Mesenchymal stem cell (in vitro differentiated cells and primary cell): Measurements from ENCODE around the gene UTP3.
"Not testable (repeated sequence)": the region's sequence is repeated elsewhere in the genome, so short reads cannot be mapped to it uniquely, and the experiment has no call there.

Experiments
- DNase-seq: peaks from one replicate; pipeline ENCODE4 v3.0.0-alpha.2; 2013
- H2AFZ ChIP-seq: one replicate; pipeline ENCODE4 v1.6.1; 2013; ENCODE audit warnings: low read depth, mild to moderate bottlenecking, control low read depth, inconsistent platforms, low read length, moderate library complexity
- H2AK5ac ChIP-seq: 2 replicates; pipeline ENCODE4 v1.6.1; 2013; ENCODE audit warnings: low read length, moderate library complexity, mild to moderate bottlenecking, inconsistent platforms; ENCODE audit not compliant: severe bottlenecking
- H2BK120ac ChIP-seq: one replicate; pipeline ENCODE4 v1.6.1; 2013; ENCODE audit warnings: low read depth, mild to moderate bottlenecking, inconsistent platforms, low read length, moderate library complexity
- H2BK12ac ChIP-seq, 2 experiments: one replicate each; pipeline ENCODE4 v1.6.1; 2013; ENCODE audit warnings: inconsistent platforms in 2 of 2, low read length in 2 of 2, mild to moderate bottlenecking in 2 of 2, moderate library complexity in 2 of 2, control low read depth in 1 of 2
- H2BK15ac ChIP-seq: one replicate; pipeline ENCODE4 v1.6.1; 2013; ENCODE audit warnings: mild to moderate bottlenecking, low read depth, inconsistent platforms; ENCODE audit not compliant: poor library complexity, severe bottlenecking
- H2BK5ac ChIP-seq: 2 replicates; pipeline ENCODE4 v1.6.1; 2013; ENCODE audit warnings: low read depth, mild to moderate bottlenecking, low read length, control low read depth, inconsistent platforms; ENCODE audit not compliant: poor library complexity, severe bottlenecking
- H3K14ac ChIP-seq, 2 experiments: one replicate each; pipeline ENCODE4 v1.6.1; 2013; ENCODE audit warnings: inconsistent platforms in 2 of 2, low read length in 2 of 2, control low read depth in 1 of 2, mild to moderate bottlenecking in 1 of 2, moderate library complexity in 1 of 2
- H3K18ac ChIP-seq, 2 experiments: one replicate each; pipeline ENCODE4 v1.6.1; 2013; ENCODE audit warnings: inconsistent platforms in 2 of 2, low read length in 2 of 2, control low read depth in 1 of 2, low read depth in 1 of 2, mild to moderate bottlenecking in 1 of 2
- H3K23ac ChIP-seq, 2 experiments: one replicate each; pipeline ENCODE4 v1.6.1; 2013; ENCODE audit warnings: inconsistent platforms in 2 of 2, low read length in 2 of 2, mild to moderate bottlenecking in 2 of 2, moderate library complexity in 2 of 2, control low read depth in 1 of 2
- H3K27ac ChIP-seq: 2 replicates; pipeline ENCODE4 v1.5.1; 2013; ENCODE audit warnings: mild to moderate bottlenecking, moderate library complexity, low read length, control low read depth, inconsistent platforms; ENCODE audit not compliant: poor library complexity, severe bottlenecking
- H3K27me3 ChIP-seq, 2 experiments: 2 replicates each; pipeline versions ENCODE4 v1.6.1 to v1.7.0; 2013; ENCODE audit warnings: low read length in 2 of 2, mild to moderate bottlenecking in 2 of 2, moderate library complexity in 2 of 2, control low read depth in 1 of 2, inconsistent platforms in 1 of 2; ENCODE audit not compliant: control insufficient read depth in 1 of 2, insufficient read depth in 1 of 2
- H3K36me3 ChIP-seq, 2 experiments: 2 replicates each; pipeline versions ENCODE4 v1.6.1 to v1.7.0; 2013; ENCODE audit warnings: low read length in 2 of 2, control low read depth in 1 of 2, inconsistent platforms in 1 of 2, low read depth in 1 of 2, mild to moderate bottlenecking in 1 of 2; ENCODE audit not compliant: insufficient read depth in 2 of 2, control insufficient read depth in 1 of 2
- H3K4ac ChIP-seq, 2 experiments: one replicate each; pipeline ENCODE4 v1.6.1; 2013; ENCODE audit warnings: inconsistent platforms in 2 of 2, low read length in 2 of 2, mild to moderate bottlenecking in 2 of 2, moderate library complexity in 2 of 2, control low read depth in 1 of 2, low read depth in 1 of 2
- H3K4me1 ChIP-seq: 2 replicates; pipeline ENCODE4 v1.6.1; 2013; ENCODE audit warnings: low read depth, low read length, control low read depth; ENCODE audit not compliant: control insufficient read depth, insufficient read depth
- H3K4me2 ChIP-seq: 2 replicates; pipeline ENCODE4 v1.6.1; 2013; ENCODE audit warnings: low read length, mild to moderate bottlenecking, inconsistent platforms; ENCODE audit not compliant: poor library complexity, severe bottlenecking
- H3K4me3 ChIP-seq, 2 experiments: 2 replicates each; pipeline versions ENCODE4 v1.5.1 to v1.7.0; 2013; ENCODE audit warnings: low read length in 2 of 2, mild to moderate bottlenecking in 2 of 2, control low read depth in 1 of 2, low read depth in 1 of 2; ENCODE audit not compliant: insufficient read depth in 1 of 2
- H3K79me1 ChIP-seq: replicated peaks from 2 replicates; pipeline ENCODE4 v1.6.1; 2013; ENCODE audit warnings: mild to moderate bottlenecking, control low read depth, low read length, inconsistent platforms; ENCODE audit not compliant: poor library complexity, severe bottlenecking
- H3K9ac ChIP-seq: 2 replicates; pipeline ENCODE4 v1.7.0; 2013; ENCODE audit warnings: mild to moderate bottlenecking, low read length, moderate library complexity
- H3K9me3 ChIP-seq: 2 replicates; pipeline ENCODE4 v1.7.0; 2013; ENCODE audit warnings: mild to moderate bottlenecking, low read length; ENCODE audit not compliant: control insufficient read depth
- H4K8ac ChIP-seq: one replicate; pipeline ENCODE4 v1.6.1; 2013; ENCODE audit warnings: inconsistent platforms, mild to moderate bottlenecking, low read length, moderate library complexity
- H4K91ac ChIP-seq: one replicate; pipeline ENCODE4 v1.6.1; 2013; ENCODE audit warnings: mild to moderate bottlenecking, low read length, inconsistent platforms
- WGBS: methylation state at CpG from one replicate; pipeline ENCODE4 v1.1.7; 2013; ENCODE audit warnings: mixed read lengths; 5-methylcytosine and 5-hydroxymethylcytosine counted together

The UTP3 gene

DNA sequence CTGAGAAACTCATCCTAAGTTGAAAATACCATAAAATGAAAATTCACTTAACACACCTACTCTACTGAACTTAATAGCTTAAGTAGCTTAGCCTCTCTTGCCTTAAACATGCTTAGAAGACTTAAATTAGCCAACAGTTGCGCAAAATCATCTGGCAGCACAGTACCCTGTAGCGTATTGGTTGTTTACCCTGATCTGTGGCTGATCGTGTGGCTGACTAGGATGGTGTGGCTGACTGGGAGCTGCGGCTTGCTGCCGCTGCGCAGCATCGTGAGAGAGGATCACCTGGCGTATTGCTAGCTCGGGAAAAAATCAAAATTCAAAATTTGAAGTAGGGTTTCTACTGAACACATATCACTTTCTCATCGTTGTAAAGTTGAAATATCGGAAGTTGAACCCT is 39.8 kb downstream of the UTP3 start:
- H2BK120ac ChIP-seq: no peak overlapping the region

DNA sequence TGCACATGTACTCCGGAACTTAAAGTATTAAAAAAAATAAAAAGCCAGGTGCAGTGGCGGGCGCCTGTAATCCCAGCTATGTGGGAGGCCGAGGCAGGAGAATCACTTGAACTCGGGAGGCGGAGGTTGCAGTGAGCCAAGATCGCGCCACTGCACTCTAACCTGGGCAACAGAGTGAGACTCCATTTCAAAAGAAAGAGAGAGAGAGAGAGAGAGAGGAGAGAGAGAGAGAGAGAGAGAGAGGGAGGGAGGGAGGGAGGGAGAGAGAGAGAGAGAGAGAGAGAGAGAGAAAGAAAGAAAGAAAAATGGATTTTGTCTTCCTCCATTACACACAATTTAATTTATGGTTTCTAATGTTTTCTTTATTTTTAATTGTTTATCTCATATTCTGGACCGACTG is 44.5 kb downstream of the UTP3 start:
- not testable (repeated sequence) for H3K4me2 ChIP-seq, H2BK12ac ChIP-seq, H3K9ac ChIP-seq, H3K4ac ChIP-seq, H3K27ac ChIP-seq, H2BK15ac ChIP-seq, H3K18ac ChIP-seq, H3K4me1 ChIP-seq, H3K23ac ChIP-seq, H2BK120ac ChIP-seq, H4K91ac ChIP-seq, DNase-seq, H2BK5ac ChIP-seq, H3K9me3 ChIP-seq, H3K27me3 ChIP-seq, H2AK5ac ChIP-seq, H4K8ac ChIP-seq, H3K14ac ChIP-seq, H3K4me3 ChIP-seq, H2AFZ ChIP-seq
- 98% methylated on average over 3 of the region's 9 CpGs for WGBS
- Histone ChIP-seq H3K36me3 (peaks cover 0 to 35% of the 10 kb centered on the region in 2 experiments), H3K79me1 (peaks cover 16% of the 10 kb centered on the region)

More for the DNA sequence above, 39.8 kb downstream of the UTP3 start:
- no peak overlapping the region for H2AFZ ChIP-seq
- no peaks in the 10 kb centered on the region for H3K27me3 ChIP-seq
- peaks cover 2% of the 10 kb centered on the region for H3K4me1 ChIP-seq
- no peak overlapping the region for H2BK15ac ChIP-seq
- H2BK5ac ChIP-seq: no peak overlapping the region
- no peak overlapping the region for H3K4me3 ChIP-seq
- no peak overlapping the region for H3K27ac ChIP-seq
- no peak overlapping the region for H2AK5ac ChIP-seq
- peaks cover 0 to 53% of the 10 kb centered on the region in 2 experiments for H3K36me3 ChIP-seq
- H2BK12ac ChIP-seq: no peak overlapping the region
- no peak for DNase-seq
- H3K9me3 ChIP-seq: no peaks in the 10 kb centered on the region
- H4K91ac ChIP-seq: no peak overlapping the region
- H3K18ac ChIP-seq: no peak overlapping the region
- no peak overlapping the region for H3K14ac ChIP-seq
- no peak overlapping the region for H3K23ac ChIP-seq
- WGBS: 98% methylated on average over 7 of the region's 11 CpGs
- H4K8ac ChIP-seq: no peak overlapping the region
- H3K79me1 ChIP-seq: peaks cover 24% of the 10 kb centered on the region
- no peak overlapping the region for H3K4ac ChIP-seq
- H3K4me2 ChIP-seq: no peak overlapping the region
- no peak overlapping the region for H3K9ac ChIP-seq

DNA sequence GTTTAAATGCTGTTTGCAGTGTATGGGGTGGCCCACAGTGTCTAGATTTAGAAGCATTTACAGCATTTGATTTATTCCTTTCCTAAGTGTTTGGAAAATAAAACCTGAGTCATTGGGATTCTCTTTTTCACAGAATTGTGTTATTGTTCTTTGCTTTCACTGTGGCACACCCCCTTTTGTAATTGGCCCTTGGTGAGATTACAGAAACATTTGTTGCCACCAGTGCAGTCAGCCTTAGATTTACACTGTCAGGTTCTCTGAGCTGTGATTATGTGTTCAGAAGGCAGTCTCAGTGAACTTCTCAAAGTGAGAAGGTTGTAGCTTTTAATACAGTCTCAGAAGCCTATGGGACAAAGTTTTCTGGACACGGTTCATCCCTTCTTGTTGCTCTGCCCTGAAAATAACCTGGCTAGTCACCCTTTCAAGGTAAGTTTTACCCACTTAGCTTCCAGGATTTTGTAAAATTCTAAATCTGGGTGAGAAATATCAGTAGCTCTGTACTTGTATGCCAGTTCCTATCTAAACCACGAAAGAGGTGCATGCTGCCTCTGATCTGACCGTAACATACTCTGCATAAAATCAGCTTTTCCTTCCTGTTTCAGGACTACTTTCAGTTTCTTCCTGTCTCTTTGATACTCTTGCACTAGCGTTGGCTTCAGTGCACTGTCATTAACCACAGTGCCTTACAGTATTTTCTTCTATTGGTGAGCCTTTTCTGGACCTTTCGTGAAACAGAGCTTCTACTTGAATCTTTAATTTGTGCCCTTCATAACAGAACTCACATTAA is 46.0 kb downstream of the UTP3 start:
- H4K8ac ChIP-seq: no peak overlapping the region
- peak; percentile 58 for DNase-seq
- H3K4me3 ChIP-seq: peak overlapping the region in 1 of 2 experiments; percentile 72
- no peaks in the 10 kb centered on the region for H3K4me1 ChIP-seq
- no peak overlapping the region for H2BK15ac ChIP-seq
- no peak overlapping the region for H2BK12ac ChIP-seq
- H2BK5ac ChIP-seq: no peak overlapping the region
- no peak overlapping the region for H3K23ac ChIP-seq
- WGBS: 49% methylated on average over 4 of the region's 5 CpGs
- no peak overlapping the region for H3K4ac ChIP-seq
- no peak overlapping the region for H2BK120ac ChIP-seq
- no peak overlapping the region for H3K14ac ChIP-seq
- peak overlapping the region; percentile 73 for H3K4me2 ChIP-seq
- H2AK5ac ChIP-seq: no peak overlapping the region
- peak overlapping the region; percentile 74 for H3K27ac ChIP-seq
- peak overlapping the region; percentile 81 for H3K9ac ChIP-seq
- peaks cover 0 to 27% of the 10 kb centered on the region in 2 experiments for H3K36me3 ChIP-seq
- no peaks in the 10 kb centered on the region for H3K27me3 ChIP-seq
- no peak overlapping the region for H2AFZ ChIP-seq
- H3K9me3 ChIP-seq: no peaks in the 10 kb centered on the region
- no peak overlapping the region for H3K18ac ChIP-seq
- H3K79me1 ChIP-seq: peaks cover 13% of the 10 kb centered on the region
- H4K91ac ChIP-seq: no peak overlapping the region

DNA sequence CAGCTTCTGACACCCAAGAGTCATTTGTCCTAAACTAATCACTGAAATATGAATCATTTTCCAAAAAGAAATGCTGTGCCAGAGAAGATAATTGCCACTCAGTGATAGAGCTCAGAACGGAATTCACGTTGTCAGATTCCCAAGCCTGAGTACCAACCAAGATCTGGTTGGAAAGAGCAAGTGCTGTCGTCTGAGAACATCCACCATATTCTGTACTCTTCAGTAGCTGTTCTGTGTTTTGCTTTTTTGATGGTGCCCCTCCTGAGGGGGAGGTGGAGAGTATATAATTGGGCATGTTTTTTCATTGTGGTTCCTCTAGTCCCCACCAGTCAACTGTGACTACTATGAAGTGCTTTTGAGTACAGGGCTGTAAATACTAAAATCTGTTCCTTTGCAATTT is 46.6 kb downstream of the UTP3 start:
- peak overlapping the region; percentile 81 for H3K9ac ChIP-seq
- peaks cover 14% of the 10 kb centered on the region for H3K79me1 ChIP-seq
- H3K4me2 ChIP-seq: peak overlapping the region; percentile 20
- H2BK15ac ChIP-seq: no peak overlapping the region
- no peak overlapping the region for H2BK120ac ChIP-seq
- peaks cover 0 to 21% of the 10 kb centered on the region in 2 experiments for H3K36me3 ChIP-seq
- H4K91ac ChIP-seq: no peak overlapping the region
- WGBS: 84% methylated on average over 3 of the region's 3 CpGs
- no peak overlapping the region for H3K18ac ChIP-seq
- peak overlapping the region in 1 of 2 experiments; percentile 39 for H3K14ac ChIP-seq
- H2BK5ac ChIP-seq: no peak overlapping the region
- no peak overlapping the region for H2AFZ ChIP-seq
- no peak for DNase-seq
- H3K27me3 ChIP-seq: no peaks in the 10 kb centered on the region
- no peak overlapping the region for H3K4ac ChIP-seq
- H3K4me1 ChIP-seq: no peaks in the 10 kb centered on the region
- H3K4me3 ChIP-seq: peak overlapping the region in 1 of 2 experiments; percentile 72
- H2AK5ac ChIP-seq: no peak overlapping the region
- H3K27ac ChIP-seq: peak overlapping the region; percentile 74
- no peaks in the 10 kb centered on the region for H3K9me3 ChIP-seq
- no peak overlapping the region for H3K23ac ChIP-seq
- H2BK12ac ChIP-seq: no peak overlapping the region
- H4K8ac ChIP-seq: no peak overlapping the region
